NCI-H524 treated with DMSO at 0.1 percent for 48 hours (cell line): ENCODE data around the gene EDN3.

Experiments used
- DNase-seq: peaks from one replicate; lab custom pipeline; 2025; lab: John Stamatoyannopoulos, UW

EDN3 gene

GRCh38 chr20:59308493-59309201 is 8.2 kb downstream of the EDN3 start:
- DNase-seq = no peak

DNA sequence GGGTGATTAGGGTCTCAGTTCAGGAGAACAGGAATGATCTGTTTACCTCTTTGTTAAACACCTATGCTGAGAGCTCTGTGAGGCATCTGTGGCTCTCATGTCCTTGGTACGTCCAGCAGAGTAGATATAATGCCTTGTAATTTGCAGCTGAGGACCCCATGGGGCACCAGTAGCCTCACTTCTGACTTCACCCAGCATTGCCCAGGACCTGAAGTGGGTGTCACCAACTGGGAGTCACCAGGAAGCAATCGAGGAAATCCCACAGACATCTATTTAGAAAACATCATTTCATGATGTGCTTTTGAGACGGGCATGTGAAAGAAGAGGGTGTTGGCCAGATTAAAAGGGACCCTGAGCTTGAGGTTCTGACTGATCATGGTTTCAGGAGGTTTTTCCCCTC is 8.8 kb downstream of the EDN3 start:
- DNase-seq = no peak

GRCh38 chr20:59314997-59315396 is 14.6 kb downstream of the EDN3 start:
- DNase-seq = no peak

DNA sequence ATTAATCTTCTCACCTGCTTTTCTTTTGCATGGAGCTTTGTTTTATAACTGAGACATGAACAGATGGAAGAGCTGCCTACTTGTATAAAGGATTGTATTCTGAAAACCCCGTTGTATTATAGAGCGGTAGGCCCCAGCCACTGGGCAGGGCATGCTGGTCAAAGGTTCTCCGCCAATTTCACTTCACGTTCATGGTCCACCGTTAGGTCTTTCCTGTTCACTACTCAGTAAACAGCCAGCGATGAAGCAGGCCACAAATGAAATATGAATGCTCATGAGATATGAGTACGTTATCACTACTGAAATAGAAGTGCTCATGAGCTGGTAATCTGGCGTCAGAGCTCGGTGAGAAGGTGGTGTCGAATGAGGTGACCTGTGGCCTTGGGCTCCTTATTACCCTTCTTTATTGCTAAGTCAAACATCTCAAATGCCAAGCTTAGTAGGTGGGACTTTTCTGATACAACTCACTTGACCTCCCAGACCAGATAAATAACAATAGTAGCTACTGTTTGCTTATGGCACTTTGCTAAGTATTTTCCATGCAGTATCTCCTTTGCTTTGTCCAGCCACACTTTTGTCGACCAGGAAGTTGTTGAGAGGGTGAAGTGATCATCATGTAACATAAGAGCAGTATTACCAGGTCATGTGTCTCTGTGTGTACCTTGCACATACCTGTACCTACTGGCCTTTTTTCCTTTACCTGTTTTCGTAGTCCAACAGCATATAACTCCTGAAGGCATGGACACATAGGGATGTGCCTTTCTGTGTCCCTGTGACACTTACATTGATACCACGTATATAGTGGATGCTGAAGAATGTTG is 16.7 kb downstream of the EDN3 start:
- no peak for DNase-seq

- DNase-seq = no peak
These were observed 17.9 kb downstream of the EDN3 start for GRCh38 chr20:59318201-59318790.

GRCh38 chr20:59318803-59319202 is 18.4 kb downstream of the EDN3 start:
- DNase-seq = no peak

- no peak for DNase-seq
These were observed 20.0 kb downstream of the EDN3 start for GRCh38 chr20:59320426-59320825.

DNA sequence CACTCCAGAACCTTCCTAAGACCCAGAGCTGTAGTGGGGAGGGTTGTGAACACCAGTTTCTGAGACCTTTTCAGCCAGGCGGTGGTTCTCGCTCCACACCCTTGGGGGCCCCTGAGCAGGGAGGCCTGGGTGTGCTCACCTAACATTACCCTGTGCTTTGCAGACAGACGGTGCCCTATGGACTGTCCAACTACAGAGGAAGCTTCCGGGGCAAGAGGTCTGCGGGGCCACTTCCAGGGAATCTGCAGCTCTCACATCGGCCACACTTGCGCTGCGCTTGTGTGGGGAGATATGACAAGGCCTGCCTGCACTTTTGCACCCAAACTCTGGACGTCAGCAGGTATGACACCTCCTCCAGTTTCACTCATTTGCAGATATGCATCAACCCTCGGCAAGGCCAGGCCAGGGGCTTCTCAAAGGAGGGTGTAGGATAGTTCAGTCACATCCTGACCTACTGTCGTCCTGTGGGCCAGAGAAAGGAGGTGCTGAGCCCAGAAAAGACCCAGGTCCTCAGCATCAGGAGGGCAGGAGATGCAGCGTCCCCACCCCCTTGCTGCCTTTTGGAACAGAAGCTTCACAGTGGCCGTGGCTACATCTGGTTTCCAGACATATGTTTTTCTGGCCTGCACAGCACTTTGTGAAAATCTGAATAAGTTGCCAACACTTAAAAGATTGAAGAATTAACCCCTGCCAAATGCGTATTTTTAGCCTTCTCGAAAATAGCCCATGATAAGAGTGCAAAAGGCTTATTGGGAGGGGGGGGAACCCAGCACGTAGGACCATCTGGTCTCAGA is 20.6 kb downstream of the EDN3 start:
- DNase-seq = no peak

- no peak for DNase-seq
These were observed 21.7 kb downstream of the EDN3 start for GRCh38 chr20:59322081-59322480.

GRCh38 chr20:59322585-59323454 is 22.4 kb downstream of the EDN3 start:
- DNase-seq = no peak

DNA sequence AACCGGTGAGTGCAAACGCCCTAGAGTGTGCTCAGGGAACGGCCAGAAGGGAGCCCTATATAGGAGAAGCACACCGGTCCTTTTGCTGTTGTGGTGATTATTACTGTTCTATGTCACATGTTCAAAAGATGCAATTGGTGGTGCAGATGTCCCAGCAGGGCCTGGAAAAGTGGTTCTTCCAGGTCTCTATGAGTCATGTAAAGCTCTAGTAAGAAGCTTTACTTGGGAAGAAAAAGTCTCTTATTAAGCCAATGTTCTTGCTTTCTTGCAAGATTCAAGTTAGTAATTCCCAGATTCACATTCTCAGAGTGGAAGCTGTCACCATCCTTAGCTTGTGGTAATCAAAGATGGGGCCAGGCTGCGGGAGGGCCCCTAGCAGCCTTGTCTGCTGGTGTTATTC is 23.3 kb downstream of the EDN3 start:
- no peak for DNase-seq

- no peak for DNase-seq
These were observed 24.2 kb downstream of the EDN3 start for GRCh38 chr20:59324521-59325141.

DNA sequence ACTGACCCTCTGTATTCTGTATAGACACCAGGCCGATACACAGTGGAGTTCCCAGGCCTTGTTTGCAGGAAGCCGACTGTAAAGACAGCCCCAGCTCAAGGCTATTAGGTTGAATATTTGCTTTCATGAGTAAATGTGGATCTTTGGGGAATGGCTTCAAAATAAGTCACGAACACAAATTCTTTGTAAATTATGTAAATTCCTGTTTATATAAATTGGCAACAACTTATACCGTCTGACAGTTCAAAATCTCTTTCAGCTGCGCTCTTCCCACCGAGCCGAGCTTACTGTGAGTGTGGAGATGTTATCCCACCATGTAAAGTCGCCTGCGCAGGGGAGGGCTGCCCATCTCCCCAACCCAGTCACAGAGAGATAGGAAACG is 24.7 kb downstream of the EDN3 start:
- DNase-seq = no peak

DNA sequence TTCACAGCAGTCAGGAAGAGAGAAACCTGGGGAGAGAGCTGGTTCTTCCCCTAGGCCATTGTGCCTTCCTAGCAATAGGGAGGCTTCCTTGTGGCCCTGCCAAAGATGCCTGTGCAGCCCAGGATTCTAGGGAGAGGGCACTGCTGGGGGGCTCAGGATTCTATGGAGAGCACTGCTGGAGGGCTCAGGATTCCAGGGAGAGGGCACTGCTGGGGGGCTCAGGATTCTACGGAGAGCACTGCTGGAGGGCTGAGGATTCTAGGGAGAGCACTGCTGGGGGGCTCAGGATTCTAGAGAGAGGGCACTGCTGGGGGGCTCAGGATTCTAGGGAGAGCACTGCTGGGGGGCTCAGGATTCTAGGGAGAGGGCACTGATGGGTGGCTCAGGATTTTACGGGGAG is 25.8 kb downstream of the EDN3 start:
- DNase-seq = no peak

- no peak for DNase-seq
These were observed 27.7 kb downstream of the EDN3 start for GRCh38 chr20:59328071-59328470.

- DNase-seq = no peak
These were observed 31.4 kb downstream of the EDN3 start for GRCh38 chr20:59331721-59332329.

GRCh38 chr20:59333260-59333845 is 32.9 kb downstream of the EDN3 start:
- DNase-seq = no peak

GRCh38 chr20:59333951-59334350 is 33.5 kb downstream of the EDN3 start:
- DNase-seq = no peak

- no peak for DNase-seq
These were observed 34.4 kb downstream of the EDN3 start for GRCh38 chr20:59334651-59335300.

- no peak for DNase-seq
These were observed 35.0 kb downstream of the EDN3 start for GRCh38 chr20:59335377-59335776.
